ENCODE measurements around the gene RPRM.

GRCh38 chr2:153510996-153511395 is 32.4 kb upstream of the RPRM start:
- TF ChIP-seq CTCF (conservative IDR thresholded peaks at IDR 0.05; ENCODE audit: low read length), result no peak
- TF ChIP-seq EZH2phosphoT487 (IDR thresholded peaks at IDR 0.05; ENCODE audit: borderline replicate concordance, low read depth, low read length), result no peak

Data from OCI-LY7 (cell line).